Uterus (tissue), 4 donors: ENCODE results near the gene REV1. TPM values are rescaled to one million over a fixed set of nuclear protein-coding genes. Genes with fewer than 3 reads are reported as not detected.
"Not testable (repeated sequence)": the region's sequence is repeated elsewhere in the genome, so short reads cannot be mapped to it uniquely, and the experiment has no call there.

Source experiments
- DNase-seq, 2 donors: peaks; one replicate each; pipeline ENCODE4 v3.0.0-alpha.2; 2019 to 2020
- H3K27ac ChIP-seq, 2 donors: fragments of 200-600 bp; sonication (generic); 1 replicate in 1 of 2; 2 replicates in 1 of 2; pipeline ENCODE4 v1.5.1; 2016 to 2018
- H3K27me3 ChIP-seq, 2 donors: fragments of 200-600 bp; sonication (generic); one replicate each; pipeline ENCODE4 v1.5.1; 2018 to 2019; ENCODE audit warnings: control low read depth in 1 of 2
- H3K36me3 ChIP-seq, 2 donors: fragments of 200-600 bp; sonication (generic); one replicate each; pipeline ENCODE4 v1.5.1; 2019; ENCODE audit warnings: control low read depth in 1 of 2
- H3K4me1 ChIP-seq, 2 donors: fragments of 200-600 bp; sonication (generic); one replicate each; pipeline ENCODE4 v1.5.1; 2018 to 2019; ENCODE audit warnings: control low read depth in 1 of 2
- H3K4me3 ChIP-seq, 2 donors: fragments of 200-600 bp; sonication (generic); 1 replicate in 1 of 2; 2 replicates in 1 of 2; pipeline ENCODE4 v1.5.1; 2018 to 2019; ENCODE audit warnings: mild to moderate bottlenecking in 1 of 2
- H3K9me3 ChIP-seq, 2 donors: fragments of 200-600 bp; sonication (generic); one replicate each; pipeline ENCODE4 v1.5.1; 2019; ENCODE audit warnings: control low read depth in 1 of 2
- POLR2A ChIP-seq, 2 donors: fragments of 450-650 bp; IDR thresholded peaks; one replicate each; pipeline ENCODE4 v1.6.1; 2016; ENCODE audit warnings: antibody characterized with exemption in 2 of 2, mild to moderate bottlenecking in 1 of 2, moderate library complexity in 1 of 2
- intact Hi-C: fragments of 100-400 bp; cut with DNase I; formaldehyde crosslinking; loops from one replicate; pipeline ENCODE4 v1.15.1; 2023; ENCODE audit warnings: low total_unique reads
- total RNA-seq, 4 donors: library from RNA; depleted of rRNA in 3 of 4; stranded (reverse); fragments of >200 nt in 3 of 4; gene quantifications; one replicate each; pipeline versions ENCODE4 v1.1.0 to v1.2.4, GENCODE V29; 2014 to 2023
- TF ChIP-seq, protein P1 (sequence below), 4 experiments: fragments of 200-600 bp in 2 of 4; fragments of 450-650 bp in 2 of 4; sonication (generic) in 2 of 4; IDR thresholded peaks; one replicate each; pipeline ENCODE4 v1.5.1; 2016 to 2019; ENCODE audit warnings: antibody characterized with exemption in 4 of 4, mild to moderate bottlenecking in 2 of 4, moderate library complexity in 1 of 4
- donor health status: DM: yes; HTN: yes; CAD: no.

The REV1 gene
- total RNA-seq, 4 donors from 2014 or later, result 20.7 to 132 (median 65.4) TPM

DNA sequence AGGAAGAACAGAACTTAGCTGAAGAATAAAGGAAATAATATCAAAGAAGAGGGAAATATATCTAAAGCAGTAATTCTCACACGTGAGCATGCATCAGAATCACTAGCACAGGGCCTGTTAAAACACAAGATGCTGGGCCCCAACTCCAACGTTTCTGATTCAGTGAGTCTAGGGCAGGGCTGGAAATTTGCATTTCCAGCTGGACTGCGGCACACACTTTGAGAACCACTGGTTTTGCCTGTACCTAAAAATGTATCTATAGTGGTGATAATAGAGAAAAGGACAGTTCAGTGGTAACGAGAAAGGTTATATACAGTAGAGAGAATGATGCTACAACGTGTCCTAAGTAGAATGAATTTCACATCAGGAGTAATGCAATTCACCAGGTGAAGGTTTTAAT lies 11.2 kb downstream of the REV1 start:
- intact Hi-C loops, result no loop called here
- H3K27me3 ChIP-seq, result no peaks in the 10 kb centered on the region
- no peak overlapping the region for H3K4me3 ChIP-seq
- H3K27ac ChIP-seq, result no peak overlapping the region
- H3K9me3 ChIP-seq, result no peaks in the 10 kb centered on the region
- H3K36me3 ChIP-seq, result no peaks in the 10 kb centered on the region
- no peak for DNase-seq
- peaks cover 0 to 6% of the 10 kb centered on the region in 2 donors for H3K4me1 ChIP-seq
- TF ChIP-seq POLR2A (IDR thresholded peaks at IDR 0.05), result no peak
- TF ChIP-seq, protein P1, sequence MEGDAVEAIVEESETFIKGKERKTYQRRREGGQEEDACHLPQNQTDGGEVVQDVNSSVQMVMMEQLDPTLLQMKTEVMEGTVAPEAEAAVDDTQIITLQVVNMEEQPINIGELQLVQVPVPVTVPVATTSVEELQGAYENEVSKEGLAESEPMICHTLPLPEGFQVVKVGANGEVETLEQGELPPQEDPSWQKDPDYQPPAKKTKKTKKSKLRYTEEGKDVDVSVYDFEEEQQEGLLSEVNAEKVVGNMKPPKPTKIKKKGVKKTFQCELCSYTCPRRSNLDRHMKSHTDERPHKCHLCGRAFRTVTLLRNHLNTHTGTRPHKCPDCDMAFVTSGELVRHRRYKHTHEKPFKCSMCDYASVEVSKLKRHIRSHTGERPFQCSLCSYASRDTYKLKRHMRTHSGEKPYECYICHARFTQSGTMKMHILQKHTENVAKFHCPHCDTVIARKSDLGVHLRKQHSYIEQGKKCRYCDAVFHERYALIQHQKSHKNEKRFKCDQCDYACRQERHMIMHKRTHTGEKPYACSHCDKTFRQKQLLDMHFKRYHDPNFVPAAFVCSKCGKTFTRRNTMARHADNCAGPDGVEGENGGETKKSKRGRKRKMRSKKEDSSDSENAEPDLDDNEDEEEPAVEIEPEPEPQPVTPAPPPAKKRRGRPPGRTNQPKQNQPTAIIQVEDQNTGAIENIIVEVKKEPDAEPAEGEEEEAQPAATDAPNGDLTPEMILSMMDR (IDR thresholded peaks at IDR 0.05), result no peak

DNA sequence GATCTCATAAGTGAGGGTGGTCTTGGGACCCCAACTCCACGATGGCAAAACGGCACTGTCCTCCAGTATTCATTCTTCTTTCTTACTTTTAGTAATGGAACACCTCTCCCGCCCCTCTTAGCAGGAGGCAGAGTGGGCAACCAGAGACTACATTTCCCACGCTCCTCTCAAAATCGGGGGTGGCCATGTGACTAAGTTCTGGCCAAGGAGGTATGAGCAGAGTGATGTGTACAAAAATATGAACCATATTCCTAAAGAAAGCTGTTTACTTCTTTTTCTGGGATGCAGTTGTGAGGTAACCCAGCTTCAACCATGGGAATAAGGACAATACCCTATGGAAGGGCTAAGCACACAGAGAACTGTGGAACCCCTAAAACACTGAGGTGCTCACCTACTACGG lies 12.8 kb downstream of the REV1 start:
- Histone ChIP-seq H3K4me1 (peaks cover 0 to 9% of the 10 kb centered on the region in 2 donors), H3K27ac (no peak overlapping the region), H3K4me3 (no peak overlapping the region), H3K9me3 (no peaks in the 10 kb centered on the region), H3K36me3 (no peaks in the 10 kb centered on the region), H3K27me3 (no peaks in the 10 kb centered on the region)
- TF ChIP-seq, protein P1 (IDR thresholded peaks at IDR 0.05), result no peak
- TF ChIP-seq POLR2A (IDR thresholded peaks at IDR 0.05), result no peak
- DNase-seq, result no peak
- intact Hi-C loops, result no loop called here

- Histone ChIP-seq H3K27ac (no peak overlapping the region), H3K4me3 (no peak overlapping the region), H3K9me3 (no peaks in the 10 kb centered on the region), H3K36me3 (no peaks in the 10 kb centered on the region), H3K27me3 (no peaks in the 10 kb centered on the region), H3K4me1 (peaks cover 0 to 9% of the 10 kb centered on the region in 2 donors)
- no peak for DNase-seq
- intact Hi-C loops, result no loop called here
- TF ChIP-seq, protein P1 (IDR thresholded peaks at IDR 0.05), result no peak
- no peak for TF ChIP-seq POLR2A (IDR thresholded peaks at IDR 0.05)
Measured at GRCh38 chr2:99476629-99477028, 13.2 kb downstream of the REV1 start.

GRCh38 chr2:99475095-99475494 lies 14.7 kb downstream of the REV1 start:
- H3K9me3 ChIP-seq, DNase-seq, intact Hi-C loops, H3K36me3 ChIP-seq, H3K27me3 ChIP-seq, H3K4me1 ChIP-seq, H3K4me3 ChIP-seq: not testable (repeated sequence)
- peak overlapping the region in 1 of 2 donors; percentile 19 for H3K27ac ChIP-seq

- no peak overlapping the region for H3K4me3 ChIP-seq
- intact Hi-C loops, result no loop called here
- H3K4me1 ChIP-seq, result peaks cover 0 to 5% of the 10 kb centered on the region in 2 donors
- H3K27ac ChIP-seq, result peak overlapping the region in 1 of 2 donors; percentile 21
- no peak for DNase-seq
- H3K36me3 ChIP-seq, result no peaks in the 10 kb centered on the region
- TF ChIP-seq, protein P1 (IDR thresholded peaks at IDR 0.05), result no peak
- TF ChIP-seq POLR2A (IDR thresholded peaks at IDR 0.05), result no peak
- no peaks in the 10 kb centered on the region for H3K27me3 ChIP-seq
- H3K9me3 ChIP-seq, result no peaks in the 10 kb centered on the region
Measured at GRCh38 chr2:99473518-99474083, 16.2 kb downstream of the REV1 start.

DNA sequence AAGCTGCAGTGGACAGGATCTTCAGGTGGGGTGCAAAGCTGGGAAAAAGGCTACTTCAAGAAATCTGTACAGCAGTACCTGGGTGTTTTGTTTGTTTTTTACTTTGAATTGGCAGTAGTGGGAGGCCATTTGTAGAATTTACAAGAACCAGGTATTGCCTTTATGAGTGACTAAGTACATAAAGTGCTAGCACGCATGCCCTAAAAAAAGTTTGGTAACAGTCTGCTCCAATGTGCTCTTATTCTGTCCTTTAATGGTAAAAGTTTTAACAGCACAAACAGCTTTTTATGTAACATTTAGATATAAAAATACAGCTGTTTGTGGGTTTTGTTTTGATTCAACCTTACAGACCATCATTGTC lies 17.2 kb downstream of the REV1 start:
- Histone ChIP-seq H3K27me3 (no peaks in the 10 kb centered on the region), H3K9me3 (no peaks in the 10 kb centered on the region), H3K27ac (peak overlapping the region in 1 of 2 donors; percentile 28), H3K4me3 (no peak overlapping the region), H3K36me3 (no peaks in the 10 kb centered on the region), H3K4me1 (peaks cover 0 to 5% of the 10 kb centered on the region in 2 donors)
- TF ChIP-seq POLR2A (IDR thresholded peaks at IDR 0.05), result no peak
- TF ChIP-seq, protein P1 (IDR thresholded peaks at IDR 0.05), result no peak
- intact Hi-C loops, result no loop called here
- DNase-seq, result no peak
